ENCODE measurements around the gene CAPN11.

GRCh38 chr6:44228031-44228430 is 69.4 kb downstream of the CAPN11 start:
- TF ChIP-seq CTCF (IDR thresholded peaks at IDR 0.05; ENCODE audit: low read depth, low read length) (no peak), EZH2phosphoT487 (IDR thresholded peaks at IDR 0.05; ENCODE audit: low read depth) (no peak)

Data from OCI-LY3 (cell line).